HL-60 (cell line): ENCODE results near the gene CENPM.

ENCODE experiments used
- DNase-seq, 2 experiments: peaks; one replicate each; pipeline ENCODE4 v3.0.0-alpha.2; 2010 to 2020; ENCODE audit warnings: low read depth in 1 of 2, low spot score in 1 of 2
- H3K27ac ChIP-seq: fragments of 250-450 bp; sonication (Bioruptor Pico); replicated peaks from 2 replicates; pipeline ENCODE4 v1.5.1; 2020; ENCODE audit warnings: mild to moderate bottlenecking, moderate library complexity
- H3K27me3 ChIP-seq: fragments of 250-450 bp; sonication (Bioruptor Pico); 2 replicates; pipeline ENCODE4 v1.5.1; 2021; ENCODE audit warnings: mild to moderate bottlenecking, moderate library complexity; ENCODE audit not compliant: insufficient read depth, poor library complexity, severe bottlenecking
- H3K4me3 ChIP-seq: replicated peaks from 2 replicates; pipeline ENCODE4 v1.5.1; 2011; ENCODE audit warnings: mild to moderate bottlenecking, control low read depth, low read length; ENCODE audit not compliant: insufficient read depth
- GABPA ChIP-seq: IDR thresholded peaks from 2 replicates; pipeline ENCODE4 v1.6.1; 2012; ENCODE audit warnings: low read depth
- POLR2AphosphoS5 ChIP-seq: IDR thresholded peaks from 2 replicates; pipeline ENCODE4 v1.6.1; 2012; ENCODE audit warnings: low read depth
- SPI1 ChIP-seq: IDR thresholded peaks from 2 replicates; pipeline ENCODE4 v1.6.1; 2012; ENCODE audit warnings: low read depth, mild to moderate bottlenecking, borderline replicate concordance
- TF ChIP-seq, protein P1 (sequence below): IDR thresholded peaks from one replicate; pipeline ENCODE4 v1.5.1; 2011; ENCODE audit warnings: low read length, control low read depth, inconsistent platforms; ENCODE audit not compliant: insufficient read depth
- TF ChIP-seq, protein P2 (sequence below): IDR thresholded peaks from 2 replicates; pipeline ENCODE4 v1.6.1; 2012; ENCODE audit warnings: low read depth; ENCODE audit not compliant: insufficient replicate concordance

CENPM gene

DNA sequence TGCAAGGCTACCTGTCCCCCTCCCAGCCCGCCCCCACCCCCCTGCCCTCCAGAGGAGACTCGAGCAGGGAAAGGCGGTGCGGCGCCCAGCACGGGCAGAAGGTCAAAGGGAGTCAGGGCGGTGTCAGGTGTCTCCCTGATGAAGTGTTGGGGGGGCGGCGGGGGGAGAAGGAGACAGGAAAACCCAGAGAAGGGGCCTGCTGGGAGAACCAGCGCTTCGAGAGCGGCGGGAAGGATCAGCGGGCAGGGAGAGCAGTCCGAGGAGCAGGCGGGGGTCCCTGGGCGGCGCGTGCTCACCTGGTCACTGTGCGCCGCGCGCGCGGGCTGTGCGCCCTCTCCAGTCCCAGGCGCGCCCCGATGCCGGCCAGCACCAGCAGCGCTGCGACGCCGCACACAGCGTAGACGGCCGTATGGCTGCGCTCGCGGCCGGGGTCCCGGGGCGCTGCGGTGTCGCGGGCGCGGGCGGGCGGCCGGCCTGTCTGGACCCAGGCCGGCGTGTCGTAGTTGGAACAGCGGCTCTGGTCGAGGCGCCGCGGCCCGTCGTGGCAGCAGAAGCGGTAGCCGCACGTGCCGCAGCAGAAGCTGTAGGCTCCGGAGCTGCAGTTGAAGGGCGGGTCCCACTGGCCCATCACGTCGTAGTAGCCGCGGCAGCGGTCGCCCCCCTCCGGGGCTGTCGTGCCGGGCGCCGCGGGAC is 33.0 kb downstream of the CENPM start:
- Histone ChIP-seq H3K4me3 (no peak overlapping the region), H3K27me3 (peaks cover 65% of the 10 kb centered on the region)
- no peak for DNase-seq

DNA sequence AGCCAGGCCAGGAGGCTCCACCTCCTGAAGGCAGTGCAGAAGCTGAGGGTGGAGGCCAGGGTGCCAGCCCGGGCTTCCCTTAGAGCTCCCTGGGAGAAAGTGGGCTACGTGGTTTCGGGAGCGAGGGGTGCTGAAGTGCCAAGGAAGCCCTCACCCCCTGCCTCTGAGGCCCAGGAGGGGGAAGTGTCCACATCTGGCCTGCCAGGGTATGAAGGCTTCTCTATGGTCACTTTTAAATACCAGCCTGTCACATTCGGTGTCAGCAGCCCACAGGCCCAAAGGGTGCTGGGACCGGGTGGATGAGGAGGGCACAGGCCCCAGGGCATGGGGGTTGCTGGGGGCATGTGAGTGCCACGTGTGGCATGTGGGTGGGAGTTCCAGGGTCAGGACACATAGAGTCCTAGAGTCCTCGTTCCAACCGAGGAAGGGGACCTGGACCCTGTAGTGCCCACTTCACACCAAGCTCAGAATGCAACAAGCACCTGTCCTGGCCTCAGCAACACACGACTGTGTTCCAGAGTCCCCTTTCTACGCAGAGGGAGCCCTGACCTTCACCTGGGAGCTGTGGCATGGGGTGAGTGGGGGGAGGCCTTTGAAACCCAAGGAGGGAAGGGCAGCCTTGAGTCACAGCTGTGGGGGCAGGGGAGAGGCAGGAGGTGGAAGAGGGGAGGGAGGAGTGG is 33.8 kb downstream of the CENPM start:
- no peak overlapping the region for H3K4me3 ChIP-seq
- peaks cover 61% of the 10 kb centered on the region for H3K27me3 ChIP-seq
- no peak for DNase-seq
- H3K27ac ChIP-seq, result no peak overlapping the region
- TF ChIP-seq, protein P1, sequence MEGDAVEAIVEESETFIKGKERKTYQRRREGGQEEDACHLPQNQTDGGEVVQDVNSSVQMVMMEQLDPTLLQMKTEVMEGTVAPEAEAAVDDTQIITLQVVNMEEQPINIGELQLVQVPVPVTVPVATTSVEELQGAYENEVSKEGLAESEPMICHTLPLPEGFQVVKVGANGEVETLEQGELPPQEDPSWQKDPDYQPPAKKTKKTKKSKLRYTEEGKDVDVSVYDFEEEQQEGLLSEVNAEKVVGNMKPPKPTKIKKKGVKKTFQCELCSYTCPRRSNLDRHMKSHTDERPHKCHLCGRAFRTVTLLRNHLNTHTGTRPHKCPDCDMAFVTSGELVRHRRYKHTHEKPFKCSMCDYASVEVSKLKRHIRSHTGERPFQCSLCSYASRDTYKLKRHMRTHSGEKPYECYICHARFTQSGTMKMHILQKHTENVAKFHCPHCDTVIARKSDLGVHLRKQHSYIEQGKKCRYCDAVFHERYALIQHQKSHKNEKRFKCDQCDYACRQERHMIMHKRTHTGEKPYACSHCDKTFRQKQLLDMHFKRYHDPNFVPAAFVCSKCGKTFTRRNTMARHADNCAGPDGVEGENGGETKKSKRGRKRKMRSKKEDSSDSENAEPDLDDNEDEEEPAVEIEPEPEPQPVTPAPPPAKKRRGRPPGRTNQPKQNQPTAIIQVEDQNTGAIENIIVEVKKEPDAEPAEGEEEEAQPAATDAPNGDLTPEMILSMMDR, result no peak
- TF ChIP-seq SPI1 (no peak), POLR2AphosphoS5 (no peak), GABPA (no peak)
- TF ChIP-seq, protein P2, sequence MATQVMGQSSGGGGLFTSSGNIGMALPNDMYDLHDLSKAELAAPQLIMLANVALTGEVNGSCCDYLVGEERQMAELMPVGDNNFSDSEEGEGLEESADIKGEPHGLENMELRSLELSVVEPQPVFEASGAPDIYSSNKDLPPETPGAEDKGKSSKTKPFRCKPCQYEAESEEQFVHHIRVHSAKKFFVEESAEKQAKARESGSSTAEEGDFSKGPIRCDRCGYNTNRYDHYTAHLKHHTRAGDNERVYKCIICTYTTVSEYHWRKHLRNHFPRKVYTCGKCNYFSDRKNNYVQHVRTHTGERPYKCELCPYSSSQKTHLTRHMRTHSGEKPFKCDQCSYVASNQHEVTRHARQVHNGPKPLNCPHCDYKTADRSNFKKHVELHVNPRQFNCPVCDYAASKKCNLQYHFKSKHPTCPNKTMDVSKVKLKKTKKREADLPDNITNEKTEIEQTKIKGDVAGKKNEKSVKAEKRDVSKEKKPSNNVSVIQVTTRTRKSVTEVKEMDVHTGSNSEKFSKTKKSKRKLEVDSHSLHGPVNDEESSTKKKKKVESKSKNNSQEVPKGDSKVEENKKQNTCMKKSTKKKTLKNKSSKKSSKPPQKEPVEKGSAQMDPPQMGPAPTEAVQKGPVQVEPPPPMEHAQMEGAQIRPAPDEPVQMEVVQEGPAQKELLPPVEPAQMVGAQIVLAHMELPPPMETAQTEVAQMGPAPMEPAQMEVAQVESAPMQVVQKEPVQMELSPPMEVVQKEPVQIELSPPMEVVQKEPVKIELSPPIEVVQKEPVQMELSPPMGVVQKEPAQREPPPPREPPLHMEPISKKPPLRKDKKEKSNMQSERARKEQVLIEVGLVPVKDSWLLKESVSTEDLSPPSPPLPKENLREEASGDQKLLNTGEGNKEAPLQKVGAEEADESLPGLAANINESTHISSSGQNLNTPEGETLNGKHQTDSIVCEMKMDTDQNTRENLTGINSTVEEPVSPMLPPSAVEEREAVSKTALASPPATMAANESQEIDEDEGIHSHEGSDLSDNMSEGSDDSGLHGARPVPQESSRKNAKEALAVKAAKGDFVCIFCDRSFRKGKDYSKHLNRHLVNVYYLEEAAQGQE, result no peak

More for the DNA sequence above, 33.0 kb downstream of the CENPM start:
- no peak overlapping the region for H3K27ac ChIP-seq
- TF ChIP-seq GABPA (no peak), POLR2AphosphoS5 (no peak), SPI1 (no peak)
- TF ChIP-seq, protein P1, result no peak
- TF ChIP-seq, protein P2, result no peak

DNA sequence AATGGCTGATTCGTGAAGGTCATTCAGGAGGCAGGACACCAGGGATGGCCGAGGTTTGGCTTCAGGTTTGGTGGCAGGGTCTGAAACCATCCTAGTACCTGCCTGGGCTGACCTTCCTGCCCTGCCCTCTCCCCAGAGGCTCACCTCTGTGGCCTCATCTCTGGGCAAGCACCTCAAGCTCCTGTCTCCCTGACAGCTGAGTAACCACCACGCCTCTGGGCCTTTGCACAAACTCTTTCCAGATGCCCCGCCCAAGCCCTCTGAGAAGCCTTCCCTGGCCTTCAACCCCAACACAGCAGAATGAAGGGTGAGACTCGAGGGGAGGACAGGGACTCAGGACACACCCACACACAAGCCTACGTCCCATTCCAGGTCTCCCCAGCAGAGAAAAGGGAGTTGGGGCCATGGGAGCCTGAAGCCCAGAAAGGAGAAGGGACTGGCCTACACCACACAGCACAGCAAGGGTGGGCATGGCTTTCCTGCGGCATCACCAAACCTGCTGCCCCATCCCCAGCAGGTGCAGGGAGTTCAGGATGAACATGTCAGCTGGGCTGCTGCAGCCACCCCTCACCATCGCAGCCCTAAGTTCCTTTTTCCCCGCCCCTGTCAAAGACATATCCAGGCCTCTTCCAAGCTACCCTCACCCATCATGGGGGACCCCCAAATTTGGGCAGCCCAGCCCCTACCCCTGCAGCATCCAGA is 34.5 kb downstream of the CENPM start:
- TF ChIP-seq, protein P1, result no peak
- no peak for TF ChIP-seq SPI1
- no peak for TF ChIP-seq POLR2AphosphoS5
- TF ChIP-seq GABPA, result no peak
- Histone ChIP-seq H3K4me3 (no peak overlapping the region), H3K27ac (no peak overlapping the region), H3K27me3 (peaks cover 59% of the 10 kb centered on the region)
- no peak for DNase-seq
